NCI-H345 (cell line): ENCODE measurements around the gene PLCD1.
A peak's percentile ranks its signal among the peaks of the same experiment; 100 is the strongest.

ENCODE experiments used
- DNase-seq: peaks from one replicate; lab custom pipeline; 2025; lab: John Stamatoyannopoulos, UW

Gene PLCD1

DNA sequence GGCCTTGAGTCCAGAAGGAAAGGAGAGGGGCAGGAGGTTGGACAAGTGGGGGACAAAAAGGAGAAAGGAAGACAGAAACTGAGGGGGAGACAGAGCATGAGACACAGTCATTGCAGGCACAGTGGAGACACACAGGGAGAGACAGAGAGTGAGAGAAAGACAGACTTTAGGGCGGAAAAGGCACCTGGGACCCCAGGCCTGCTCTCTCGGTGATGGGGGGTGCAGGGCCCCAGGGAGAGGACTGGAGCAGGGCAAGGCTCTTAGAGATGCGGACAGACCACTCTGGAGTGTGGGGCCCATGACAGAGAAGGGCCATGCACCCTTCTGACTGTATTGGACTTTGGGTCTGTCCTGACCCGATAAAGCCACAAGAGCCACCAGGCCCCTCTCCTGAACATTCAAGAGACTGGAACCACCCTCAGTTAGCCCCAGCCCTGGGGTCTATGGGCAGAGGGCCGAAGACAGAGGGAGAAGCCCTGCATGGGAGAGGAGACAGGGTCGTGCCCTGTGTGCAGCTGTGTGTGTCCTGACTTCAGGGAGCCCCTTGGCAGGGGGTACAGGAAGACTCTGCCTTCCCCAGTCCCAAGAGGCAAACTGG, 12.5 kb downstream of the PLCD1 start:
- no peak for DNase-seq

- DNase-seq: no peak
Observed at GRCh38 chr3:38016410-38016809, 13.0 kb downstream of the PLCD1 start.

DNA sequence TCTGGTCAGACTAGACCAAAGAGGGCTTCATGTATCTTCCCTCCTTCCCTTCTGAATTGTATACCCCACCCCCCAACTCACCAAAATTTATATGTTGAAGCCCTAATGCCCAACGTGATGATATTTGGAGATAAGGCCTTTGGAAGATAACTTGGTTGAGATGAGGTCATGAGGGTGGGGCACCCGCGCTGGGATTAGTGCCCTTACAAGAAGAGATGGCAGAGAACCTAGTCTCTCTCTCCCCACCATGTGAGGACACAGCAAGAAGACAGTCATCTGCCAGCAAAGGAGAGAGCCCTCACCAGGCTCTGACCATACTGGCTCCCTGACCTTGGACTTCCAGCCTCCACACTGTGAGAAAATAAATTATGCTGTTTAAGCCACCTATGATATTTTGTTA, 13.5 kb downstream of the PLCD1 start:
- DNase-seq: no peak

GRCh38 chr3:38015485-38015884, 14.0 kb downstream of the PLCD1 start:
- no peak for DNase-seq

DNA sequence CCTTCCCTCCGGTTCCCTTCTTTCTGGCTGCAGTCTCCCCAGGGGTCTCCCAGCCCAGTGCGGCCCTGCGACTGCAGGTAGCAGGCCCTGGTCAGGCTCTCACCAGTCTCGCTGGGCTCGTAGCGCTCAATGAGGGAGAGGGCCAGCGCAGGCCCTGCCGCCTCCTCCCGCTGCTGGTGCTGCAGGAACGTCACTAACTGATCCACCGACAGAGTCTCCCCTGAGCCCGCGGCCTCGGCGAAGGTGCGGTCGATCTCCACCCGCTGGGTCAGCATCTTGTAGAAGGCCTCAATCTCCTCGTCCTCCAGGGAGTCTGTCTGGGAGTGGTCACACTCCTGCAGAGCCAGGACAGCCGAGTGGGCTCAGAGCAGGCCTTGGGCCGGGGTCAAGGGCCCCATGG, 18.3 kb downstream of the PLCD1 start:
- no peak for DNase-seq

- no peak for DNase-seq
Observed at GRCh38 chr3:38009807-38010591, 19.4 kb downstream of the PLCD1 start.

GRCh38 chr3:38008971-38009580, 20.4 kb downstream of the PLCD1 start:
- DNase-seq: no peak

DNA sequence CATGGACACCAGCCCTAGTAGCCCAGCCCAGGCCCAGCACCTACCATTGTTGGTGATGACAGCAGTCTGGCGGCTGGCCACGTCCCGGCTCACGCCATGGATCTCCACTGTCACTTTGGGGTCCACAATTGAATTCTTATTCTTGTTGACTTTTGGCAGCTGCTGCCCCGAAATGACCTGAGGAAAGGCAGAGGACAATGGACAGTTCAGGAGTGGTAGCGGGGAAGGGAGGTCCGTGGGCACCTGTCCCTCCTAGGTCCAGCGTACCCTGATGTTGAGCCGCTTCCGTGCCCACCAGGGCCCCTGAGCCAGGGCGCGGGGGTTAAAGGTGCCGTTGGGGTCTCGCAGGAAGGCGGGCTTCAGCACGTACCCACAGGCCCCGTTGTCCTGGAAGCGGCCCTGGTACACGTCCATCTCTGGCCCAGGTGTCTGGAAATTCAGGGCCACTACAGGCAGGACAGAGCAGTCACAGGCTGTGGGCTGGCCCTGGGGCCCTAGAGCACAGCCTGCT, 21.2 kb downstream of the PLCD1 start:
- no peak for DNase-seq

DNA sequence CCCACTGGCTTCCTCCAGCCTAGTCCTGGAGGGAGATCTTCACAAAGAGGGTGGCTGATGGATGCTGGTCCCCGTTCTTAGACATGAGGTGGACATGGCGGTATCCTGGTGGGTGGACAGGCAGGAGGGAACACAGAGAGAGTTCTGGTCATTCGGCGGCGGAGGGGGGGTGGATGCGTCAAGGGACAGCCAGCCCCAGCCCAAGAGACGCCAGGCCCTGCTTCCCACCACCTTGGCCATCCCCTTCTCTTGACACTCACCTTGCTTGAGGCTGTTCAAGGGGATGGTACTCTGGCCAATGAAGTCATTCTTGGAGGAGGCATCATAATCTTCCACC, 21.7 kb downstream of the PLCD1 start:
- no peak for DNase-seq

DNA sequence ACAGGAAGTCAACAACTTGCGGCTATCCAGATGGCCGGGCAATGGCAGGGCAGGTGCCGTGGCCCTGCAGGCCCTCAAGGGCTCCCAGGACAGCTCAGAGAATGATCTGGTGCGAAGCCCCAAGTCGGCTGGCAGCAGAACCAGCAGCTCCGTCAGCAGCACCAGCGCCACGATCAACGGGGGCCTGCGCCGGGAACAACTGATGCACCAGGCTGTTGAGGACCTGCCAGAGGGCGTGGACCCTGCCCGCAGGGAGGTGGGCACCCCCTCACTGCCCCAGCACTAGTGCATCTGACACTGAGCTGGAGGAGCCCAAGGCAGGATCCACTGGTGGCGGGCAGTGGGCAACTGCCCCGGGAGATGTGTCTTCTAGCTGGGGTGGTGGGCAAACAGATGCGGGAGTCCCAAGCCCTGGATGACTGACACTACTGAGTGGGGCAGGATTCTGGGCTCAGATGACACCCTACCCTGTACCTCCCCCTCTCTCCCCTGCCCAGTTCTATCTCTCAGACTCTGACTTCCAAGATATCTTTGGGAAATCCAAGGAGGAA, 22.9 kb downstream of the PLCD1 start:
- no peak for DNase-seq

- DNase-seq: no peak
Observed at GRCh38 chr3:38006031-38006430, 23.4 kb downstream of the PLCD1 start.

- no peak for DNase-seq
Observed at GRCh38 chr3:38005076-38006020, 24.1 kb downstream of the PLCD1 start.

GRCh38 chr3:38004415-38005075, 24.9 kb downstream of the PLCD1 start:
- peak; percentile 5 for DNase-seq

GRCh38 chr3:38003817-38004414, 25.5 kb downstream of the PLCD1 start:
- no peak for DNase-seq

GRCh38 chr3:38003371-38003816, 26.0 kb downstream of the PLCD1 start:
- DNase-seq: peak; percentile 7

DNA sequence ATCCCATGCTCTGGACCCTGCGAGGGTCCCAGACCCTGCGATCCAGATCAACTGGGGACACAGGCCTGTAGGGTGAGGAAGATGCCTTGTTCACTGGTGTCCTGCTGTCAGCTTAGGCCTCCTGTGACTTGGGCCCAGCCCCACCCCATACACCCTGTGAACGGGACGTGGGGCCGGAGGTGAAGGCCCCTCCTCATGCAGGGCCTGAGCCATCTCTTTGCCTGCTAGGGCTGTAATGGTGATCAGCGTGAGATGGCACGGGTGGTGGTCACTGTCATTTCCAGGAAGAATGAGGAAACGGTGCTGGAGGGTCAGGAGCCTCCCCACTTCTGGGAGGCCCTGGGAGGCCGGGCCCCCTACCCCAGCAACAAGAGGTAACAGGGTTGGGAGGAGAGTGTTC, 26.5 kb downstream of the PLCD1 start:
- DNase-seq: no peak

DNA sequence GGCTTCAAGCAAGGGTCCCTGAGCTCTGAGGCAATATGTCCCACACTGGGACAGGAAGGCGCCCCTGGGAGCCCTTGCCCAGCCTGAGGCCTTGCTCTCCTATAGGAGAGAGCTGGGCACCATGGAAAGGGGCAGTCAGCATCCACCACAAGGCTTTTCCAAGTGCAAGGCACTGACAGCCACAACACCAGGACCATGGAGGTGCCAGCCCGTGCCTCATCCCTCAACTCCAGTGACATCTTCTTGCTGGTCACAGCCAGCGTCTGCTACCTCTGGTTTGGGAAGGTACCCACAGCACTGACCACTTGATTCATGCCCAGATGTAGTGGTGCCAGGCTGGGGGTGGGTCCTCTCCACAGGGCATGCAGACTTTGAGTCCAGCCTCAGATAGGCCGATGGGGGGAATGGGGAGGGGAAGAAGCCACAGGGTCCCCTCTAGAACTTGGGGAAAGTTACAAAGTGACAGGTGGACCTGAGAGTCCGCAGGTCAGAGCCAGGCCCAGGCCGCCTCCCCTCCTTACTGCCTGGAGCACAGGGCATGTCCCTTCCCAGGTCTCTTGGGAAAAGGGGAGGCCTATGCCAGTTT, 27.1 kb downstream of the PLCD1 start:
- DNase-seq: no peak

- no peak for DNase-seq
Observed at GRCh38 chr3:38001456-38002081, 27.9 kb downstream of the PLCD1 start.

GRCh38 chr3:38000965-38001455, 28.4 kb downstream of the PLCD1 start:
- no peak for DNase-seq
